ENCODE results near the gene GRWD1.

GRWD1 gene

DNA sequence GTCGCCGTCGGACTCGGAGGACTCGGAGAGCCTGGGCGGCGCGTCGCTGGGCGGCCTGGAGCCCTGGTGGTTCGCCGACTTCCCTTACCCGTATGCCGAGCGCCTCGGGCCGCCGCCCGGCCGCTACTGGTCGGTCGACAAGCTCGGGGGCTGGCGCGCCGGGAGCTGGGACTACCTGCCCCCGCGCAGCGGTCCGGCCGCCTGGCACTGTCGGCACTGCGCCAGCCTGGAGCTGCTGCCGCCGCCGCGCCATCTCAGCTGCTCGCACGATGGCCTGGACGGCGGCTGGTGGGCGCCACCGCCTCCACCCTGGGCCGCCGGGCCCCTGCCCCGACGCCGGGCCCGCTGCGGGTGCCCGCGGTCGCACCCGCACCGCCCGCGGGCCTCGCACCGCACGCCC lies 2.5 kb upstream of the GRWD1 start:
- Histone ChIP-seq H3K36me3 (ENCODE audit: insufficient read depth, low read length) (peaks cover 13% of the 10 kb centered on the region), H2AFZ (ENCODE audit: low read length) (no peak overlapping the region), H3K9me3 (ENCODE audit: low read length) (no peaks in the 10 kb centered on the region), H3K9me2 (ENCODE audit: low read depth, low read length) (no peaks in the 10 kb centered on the region), H3K9ac (ENCODE audit: low read length) (no peak overlapping the region), H3K79me2 (ENCODE audit: insufficient read depth, low read length) (no peaks in the 10 kb centered on the region), H3K27me3 (ENCODE audit: insufficient read depth, low read length) (no peaks in the 10 kb centered on the region), H3K4me3 (ENCODE audit: low read depth, low read length, poor library complexity, severe bottlenecking) (no peak overlapping the region), H4K20me1 (ENCODE audit: insufficient read depth, low read length) (no peaks in the 10 kb centered on the region), H3K4me2 (ENCODE audit: low read length) (no peak overlapping the region), H3K4me1 (ENCODE audit: insufficient read depth, low read length, severe bottlenecking) (peaks cover 26% of the 10 kb centered on the region), H3K27ac (ENCODE audit: low read depth, low read length, poor library complexity, severe bottlenecking) (no peak overlapping the region), H3F3A (ENCODE audit: insufficient read depth, low read length) (no peaks in the 10 kb centered on the region)
- TF ChIP-seq, protein P1, sequence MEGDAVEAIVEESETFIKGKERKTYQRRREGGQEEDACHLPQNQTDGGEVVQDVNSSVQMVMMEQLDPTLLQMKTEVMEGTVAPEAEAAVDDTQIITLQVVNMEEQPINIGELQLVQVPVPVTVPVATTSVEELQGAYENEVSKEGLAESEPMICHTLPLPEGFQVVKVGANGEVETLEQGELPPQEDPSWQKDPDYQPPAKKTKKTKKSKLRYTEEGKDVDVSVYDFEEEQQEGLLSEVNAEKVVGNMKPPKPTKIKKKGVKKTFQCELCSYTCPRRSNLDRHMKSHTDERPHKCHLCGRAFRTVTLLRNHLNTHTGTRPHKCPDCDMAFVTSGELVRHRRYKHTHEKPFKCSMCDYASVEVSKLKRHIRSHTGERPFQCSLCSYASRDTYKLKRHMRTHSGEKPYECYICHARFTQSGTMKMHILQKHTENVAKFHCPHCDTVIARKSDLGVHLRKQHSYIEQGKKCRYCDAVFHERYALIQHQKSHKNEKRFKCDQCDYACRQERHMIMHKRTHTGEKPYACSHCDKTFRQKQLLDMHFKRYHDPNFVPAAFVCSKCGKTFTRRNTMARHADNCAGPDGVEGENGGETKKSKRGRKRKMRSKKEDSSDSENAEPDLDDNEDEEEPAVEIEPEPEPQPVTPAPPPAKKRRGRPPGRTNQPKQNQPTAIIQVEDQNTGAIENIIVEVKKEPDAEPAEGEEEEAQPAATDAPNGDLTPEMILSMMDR (IDR thresholded peaks at IDR 0.05; ENCODE audit: low read length), result no peak
- TF ChIP-seq EZH2 (IDR thresholded peaks at IDR 0.05; ENCODE audit: borderline replicate concordance, low read length), result no peak

DNA sequence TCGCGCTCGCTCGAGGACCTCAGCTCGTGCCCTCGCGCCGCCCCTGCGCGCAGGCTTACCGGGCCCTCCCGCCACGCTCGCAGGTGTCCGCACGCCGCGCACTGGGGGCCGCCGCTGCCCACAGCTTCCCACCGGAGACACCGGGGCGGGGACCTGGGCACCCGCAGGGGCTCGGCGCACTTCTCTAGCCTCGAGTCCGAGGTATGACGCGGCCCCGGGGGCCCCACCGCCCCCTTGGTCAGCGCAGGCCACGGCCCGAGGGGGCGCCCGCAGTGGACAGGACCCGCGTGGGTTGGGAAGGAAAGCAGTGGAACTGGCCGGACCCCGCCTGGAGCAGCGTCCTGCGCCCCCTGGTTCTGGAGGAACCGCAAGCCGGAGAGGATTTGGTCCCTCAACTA lies 2.1 kb upstream of the GRWD1 start:
- H3K9ac ChIP-seq (ENCODE audit: low read length), result no peak overlapping the region
- H3K36me3 ChIP-seq (ENCODE audit: insufficient read depth, low read length), result peaks cover 18% of the 10 kb centered on the region
- H3K9me2 ChIP-seq (ENCODE audit: low read depth, low read length), result no peaks in the 10 kb centered on the region
- H3K4me2 ChIP-seq (ENCODE audit: low read length), result peak overlapping the region; percentile 78
- H4K20me1 ChIP-seq (ENCODE audit: insufficient read depth, low read length), result no peaks in the 10 kb centered on the region
- H3K27me3 ChIP-seq (ENCODE audit: insufficient read depth, low read length), result no peaks in the 10 kb centered on the region
- no peaks in the 10 kb centered on the region for H3K79me2 ChIP-seq (ENCODE audit: insufficient read depth, low read length)
- TF ChIP-seq, protein P1 (IDR thresholded peaks at IDR 0.05; ENCODE audit: low read length), result no peak
- TF ChIP-seq EZH2 (IDR thresholded peaks at IDR 0.05; ENCODE audit: borderline replicate concordance, low read length), result no peak
- no peak overlapping the region for H2AFZ ChIP-seq (ENCODE audit: low read length)
- H3K4me1 ChIP-seq (ENCODE audit: insufficient read depth, low read length, severe bottlenecking), result peaks cover 26% of the 10 kb centered on the region
- no peaks in the 10 kb centered on the region for H3F3A ChIP-seq (ENCODE audit: insufficient read depth, low read length)
- H3K27ac ChIP-seq (ENCODE audit: low read depth, low read length, poor library complexity, severe bottlenecking), result no peak overlapping the region
- peak overlapping the region; percentile 71 for H3K4me3 ChIP-seq (ENCODE audit: low read depth, low read length, poor library complexity, severe bottlenecking)
- no peaks in the 10 kb centered on the region for H3K9me3 ChIP-seq (ENCODE audit: low read length)

DNA sequence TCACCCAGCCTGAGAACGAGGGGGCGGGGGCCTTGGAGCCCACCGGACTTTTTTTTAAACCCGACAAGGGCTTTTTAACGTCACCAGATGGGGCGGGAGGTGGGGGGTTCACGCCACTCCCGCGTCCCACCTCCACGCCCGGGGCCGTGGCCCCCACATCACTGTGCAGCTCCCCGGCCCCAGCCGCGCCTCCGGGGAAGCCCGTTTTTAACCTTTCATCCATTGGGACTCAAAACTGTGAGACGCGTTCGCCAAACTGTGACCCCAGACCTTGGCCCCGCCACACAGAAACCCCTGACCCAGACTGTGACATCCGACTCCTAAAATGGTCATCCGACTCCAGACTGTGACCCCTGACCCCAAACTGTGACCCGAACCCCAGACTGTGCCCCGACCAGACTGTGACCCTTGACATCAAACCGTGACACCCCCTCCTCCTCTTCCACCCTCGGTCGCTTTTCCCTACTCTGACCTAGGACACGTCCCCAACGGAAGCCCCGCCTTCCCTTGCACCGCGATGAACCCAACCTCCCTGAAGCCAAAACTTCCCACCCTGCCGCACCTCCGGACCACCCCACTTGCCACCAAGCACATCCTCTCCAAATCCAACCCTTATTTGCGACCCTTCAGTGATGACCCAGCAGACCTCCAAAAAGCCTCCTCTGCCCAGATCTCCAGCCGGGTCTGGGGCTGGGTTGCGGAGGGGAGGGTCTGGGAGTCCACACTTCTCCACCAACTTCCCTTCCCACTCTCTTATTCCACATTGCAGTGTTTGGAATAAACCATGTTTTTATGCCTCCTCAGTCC lies 1.5 kb upstream of the GRWD1 start:
- peak overlapping the region; percentile 71 for H3K4me3 ChIP-seq (ENCODE audit: low read depth, low read length, poor library complexity, severe bottlenecking)
- no peaks in the 10 kb centered on the region for H3K27me3 ChIP-seq (ENCODE audit: insufficient read depth, low read length)
- peak overlapping the region; percentile 78 for H3K4me2 ChIP-seq (ENCODE audit: low read length)
- H3K9ac ChIP-seq (ENCODE audit: low read length), result peak overlapping the region; percentile 73
- H3F3A ChIP-seq (ENCODE audit: insufficient read depth, low read length), result no peaks in the 10 kb centered on the region
- peak overlapping the region; percentile 16 for H2AFZ ChIP-seq (ENCODE audit: low read length)
- H3K27ac ChIP-seq (ENCODE audit: low read depth, low read length, poor library complexity, severe bottlenecking), result peak overlapping the region; percentile 73
- peaks cover 24% of the 10 kb centered on the region for H3K36me3 ChIP-seq (ENCODE audit: insufficient read depth, low read length)
- no peaks in the 10 kb centered on the region for H3K9me3 ChIP-seq (ENCODE audit: low read length)
- no peaks in the 10 kb centered on the region for H4K20me1 ChIP-seq (ENCODE audit: insufficient read depth, low read length)
- H3K9me2 ChIP-seq (ENCODE audit: low read depth, low read length), result no peaks in the 10 kb centered on the region
- H3K79me2 ChIP-seq (ENCODE audit: insufficient read depth, low read length), result no peaks in the 10 kb centered on the region
- H3K4me1 ChIP-seq (ENCODE audit: insufficient read depth, low read length, severe bottlenecking), result peaks cover 26% of the 10 kb centered on the region
- TF ChIP-seq, protein P1 (IDR thresholded peaks at IDR 0.05; ENCODE audit: low read length), result no peak
- no peak for TF ChIP-seq EZH2 (IDR thresholded peaks at IDR 0.05; ENCODE audit: borderline replicate concordance, low read length)
